Naive thymus-derived CD4-positive, alpha-beta T cell (primary cell): Measurements from ENCODE around the gene VPS13D. TPM values are rescaled to one million over a fixed set of nuclear protein-coding genes. Genes with fewer than 3 reads are reported as not detected.

Experiments
- ATAC-seq: fragments of 150-1000 bp; cut with Tn5 transposase; 2 replicates; pipeline ENCODE4 v1.10.0; 2021; ENCODE audit warnings: mild to moderate bottlenecking, moderate library complexity
- CTCF ChIA-PET: fragments of 350-600 bp; sonication (Branson Sonifier 250); formaldehyde crosslinking; loops from one replicate; lab custom pipeline; 2021; ENCODE audit warnings: antibody characterized with exemption; lab: Charles Lee
- POLR2A ChIA-PET: fragments of 350-600 bp; sonication (Branson Sonifier 250); formaldehyde crosslinking; loops from one replicate; lab custom pipeline; 2021; ENCODE audit warnings: antibody characterized with exemption, inconsistent platforms; lab: Charles Lee
- DNase-seq, 9 donors: peaks; one replicate each; pipeline versions ENCODE4 v3.0.0 to v3.0.0-alpha.2; 2020 to 2022; ENCODE audit warnings: mixed read lengths in 1 of 9
- H3K27ac ChIP-seq: one replicate; pipeline ENCODE4 v1.7.0; 2013; ENCODE audit warnings: mild to moderate bottlenecking, low read depth, low read length, moderate library complexity
- H3K27me3 ChIP-seq, 2 donors: one replicate each; pipeline ENCODE4 v1.7.0; 2013; ENCODE audit warnings: low read length in 2 of 2, mild to moderate bottlenecking in 2 of 2, moderate library complexity in 2 of 2; ENCODE audit not compliant: control insufficient read depth in 2 of 2, insufficient read depth in 2 of 2
- H3K36me3 ChIP-seq, 3 experiments: 1 replicate in 2 of 3; 2 replicates in 1 of 3; pipeline ENCODE4 v1.7.0; 2013; ENCODE audit warnings: low read length in 3 of 3, mild to moderate bottlenecking in 3 of 3, moderate library complexity in 1 of 3; ENCODE audit not compliant: insufficient read depth in 3 of 3, control insufficient read depth in 2 of 3
- H3K4me1 ChIP-seq, 2 donors: one replicate each; pipeline ENCODE4 v1.7.0; 2013; ENCODE audit warnings: low read length in 2 of 2, mild to moderate bottlenecking in 2 of 2, moderate library complexity in 1 of 2; ENCODE audit not compliant: control insufficient read depth in 2 of 2, insufficient read depth in 2 of 2
- H3K4me3 ChIP-seq: 2 replicates; pipeline ENCODE4 v1.7.0; 2013; ENCODE audit warnings: mild to moderate bottlenecking, low read length
- H3K9me3 ChIP-seq, 3 experiments: 1 replicate in 2 of 3; 2 replicates in 1 of 3; pipeline ENCODE4 v1.7.0; 2013; ENCODE audit warnings: low read length in 3 of 3; ENCODE audit not compliant: control insufficient read depth in 2 of 3
- H3K27ac Mint-ChIP-seq, 9 donors: one replicate each; pipeline ENCODE4 v1.8.0; 2020 to 2022; ENCODE audit warnings: mixed read lengths in 9 of 9, mild to moderate bottlenecking in 8 of 9, moderate library complexity in 5 of 9, inconsistent platforms in 2 of 9
- H3K27me3 Mint-ChIP-seq, 5 donors: one replicate each; pipeline ENCODE4 v1.8.0; 2021 to 2022; ENCODE audit warnings: mixed read lengths in 5 of 5, mild to moderate bottlenecking in 1 of 5
- H3K36me3 Mint-ChIP-seq, 5 donors: one replicate each; pipeline ENCODE4 v1.8.0; 2020 to 2022; ENCODE audit warnings: mixed read lengths in 5 of 5, mild to moderate bottlenecking in 3 of 5, inconsistent platforms in 1 of 5
- H3K4me1 Mint-ChIP-seq, 7 donors: one replicate each; pipeline ENCODE4 v1.8.0; 2020 to 2022; ENCODE audit warnings: mixed read lengths in 7 of 7, mild to moderate bottlenecking in 3 of 7, inconsistent platforms in 1 of 7
- H3K4me3 Mint-ChIP-seq, 10 donors: one replicate each; pipeline ENCODE4 v1.8.0; 2020 to 2022; ENCODE audit warnings: mild to moderate bottlenecking in 10 of 10, mixed read lengths in 10 of 10, moderate library complexity in 6 of 10, inconsistent platforms in 2 of 10
- H3K9me3 Mint-ChIP-seq, 11 donors: one replicate each; pipeline ENCODE4 v1.8.0; 2020 to 2022; ENCODE audit warnings: mixed read lengths in 11 of 11, mild to moderate bottlenecking in 4 of 11, inconsistent platforms in 1 of 11, moderate library complexity in 1 of 11
- intact Hi-C, 2 donors: fragments of 100-400 bp; cut with micrococcal nuclease; formaldehyde crosslinking; loops; one replicate each; pipeline ENCODE4 v1.15.1; 2023
- polyA plus RNA-seq, 2 donors: library from polyadenylated mRNA; unstranded; fragments of 300-500 nt; fragmentation: Illumina TruSeq; gene quantifications; one replicate each; pipeline ENCODE4 v1.2.3, GENCODE V29; 2021
- total RNA-seq, 6 experiments: library from RNA in 5 of 6; stranded (reverse) in 5 of 6; gene quantifications; 1 replicate in 5 of 6; 2 replicates in 1 of 6; pipeline ENCODE4 v1.2.3 and lab custom pipeline; 2021 to 2026

The VPS13D gene
- total and polyA plus RNA-seq, 7 experiments from 2014 or later = 6.5 to 94.4 (median 73.2) TPM

DNA sequence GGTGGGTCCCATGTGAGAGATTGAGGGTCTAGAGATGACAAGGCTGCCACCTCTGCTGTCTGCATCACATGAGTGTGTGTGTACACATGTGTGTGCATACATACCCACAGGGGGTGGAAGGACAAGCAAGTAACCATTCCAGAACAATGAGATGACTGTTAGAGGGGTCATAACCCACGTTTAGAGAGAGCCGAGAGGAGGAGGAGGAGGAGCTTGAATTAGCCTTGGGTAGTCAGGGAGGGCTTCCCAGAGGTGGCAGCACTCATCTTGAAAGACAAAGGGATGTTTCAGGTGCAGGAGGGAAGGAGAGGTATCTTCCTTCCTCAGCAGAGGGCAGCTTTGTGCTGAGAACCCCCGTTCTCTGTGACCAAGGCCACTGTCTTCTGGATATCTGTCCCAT lies 41.7 kb upstream of the VPS13D start:
- H3K36me3 Mint-ChIP-seq = peaks cover 0 to 33% (median 12%) of the 10 kb centered on the region in 5 donors
- H3K9me3 ChIP-seq = no peaks in the 10 kb centered on the region
- H3K4me1 Mint-ChIP-seq = peaks cover 24 to 65% (median 34%) of the 10 kb centered on the region in 7 donors
- no peaks in the 10 kb centered on the region for H3K27me3 Mint-ChIP-seq
- H3K4me3 Mint-ChIP-seq = no peak overlapping the region
- peak overlapping the region in 6 of 9 donors; percentile 37 to 93 (median 70) for H3K27ac Mint-ChIP-seq
- H3K27me3 ChIP-seq = no peaks in the 10 kb centered on the region
- DNase-seq (no peak), ATAC-seq (no peak)
- H3K9me3 Mint-ChIP-seq = no peaks in the 10 kb centered on the region
- H3K4me3 ChIP-seq = no peak overlapping the region
- H3K27ac ChIP-seq = no peak overlapping the region
- peaks cover 8 to 19% of the 10 kb centered on the region in 2 donors for H3K4me1 ChIP-seq
- ChIA-PET CTCF (no interaction called here), POLR2A (interaction anchor here (0.8 to 1.1 kb wide), 2 partner anchors 8 to 23 kb away, joined by 3 to 4 read pairs; no protein-coding TSS in a partner anchor)
- H3K36me3 ChIP-seq = peaks cover 0 to 48% (median 4%) of the 10 kb centered on the region in 3 experiments
- intact Hi-C loops = no loop called here

GRCh38 chr1:12188657-12189327 lies 41.0 kb upstream of the VPS13D start:
- ChIA-PET POLR2A (interaction anchor here (0.8 to 1.1 kb wide), 2 partner anchors 9 to 23 kb away, joined by 3 to 4 read pairs; no protein-coding TSS in a partner anchor), CTCF (interaction anchor here (0.9 kb wide), 1 partner anchor 11 kb away, joined by 3 read pairs; no protein-coding TSS in a partner anchor)
- Histone ChIP-seq H3K4me1 (peaks cover 8 to 17% of the 10 kb centered on the region in 2 donors), H3K27me3 (no peaks in the 10 kb centered on the region), H3K9me3 (no peaks in the 10 kb centered on the region), H3K36me3 (peaks cover 2 to 55% (median 6%) of the 10 kb centered on the region in 3 experiments), H3K27ac (no peak overlapping the region), H3K4me3 (no peak overlapping the region)
- DNase-seq (no peak), ATAC-seq (no peak)
- Mint-ChIP-seq H3K27ac (peak overlapping the region in 4 of 9 donors; percentile 3 to 77 (median 33)), H3K4me3 (no peak overlapping the region), H3K27me3 (no peaks in the 10 kb centered on the region), H3K4me1 (peaks cover 19 to 62% (median 27%) of the 10 kb centered on the region in 7 donors), H3K9me3 (no peaks in the 10 kb centered on the region), H3K36me3 (peaks cover under 1 to 34% (median 14%) of the 10 kb centered on the region in 5 donors)
- intact Hi-C loops = no loop called here

DNA sequence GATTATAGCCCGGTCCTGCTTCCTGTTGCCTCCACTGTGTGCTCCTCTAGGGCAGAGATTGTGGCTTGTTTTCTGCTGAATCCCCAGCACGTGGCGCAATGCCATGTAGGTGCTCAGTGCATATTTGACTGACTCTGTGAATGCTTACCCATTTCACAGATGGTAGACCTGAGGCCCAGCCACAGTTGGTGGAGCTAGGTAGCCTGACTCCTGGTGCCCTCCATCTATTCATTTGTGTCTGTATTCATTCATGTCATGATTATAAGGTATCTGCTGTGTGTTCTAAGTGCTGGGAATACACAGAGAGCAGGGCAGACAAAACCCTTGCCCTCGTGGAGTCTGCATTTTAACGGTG lies 40.5 kb upstream of the VPS13D start:
- H3K4me3 Mint-ChIP-seq = no peak overlapping the region
- Histone ChIP-seq H3K36me3 (peaks cover 5 to 60% (median 7%) of the 10 kb centered on the region in 3 experiments), H3K4me1 (peaks cover 8 to 13% of the 10 kb centered on the region in 2 donors), H3K4me3 (no peak overlapping the region), H3K27me3 (no peaks in the 10 kb centered on the region), H3K9me3 (no peaks in the 10 kb centered on the region), H3K27ac (no peak overlapping the region)
- peaks cover 15 to 62% (median 22%) of the 10 kb centered on the region in 7 donors for H3K4me1 Mint-ChIP-seq
- CTCF ChIA-PET = interaction anchor here (0.9 kb wide), 1 partner anchor 11 kb away, joined by 3 read pairs; no protein-coding TSS in a partner anchor
- intact Hi-C loops = no loop called here
- H3K27me3 Mint-ChIP-seq = no peaks in the 10 kb centered on the region
- H3K36me3 Mint-ChIP-seq = peaks cover 5 to 39% (median 16%) of the 10 kb centered on the region in 5 donors
- ATAC-seq = no peak
- POLR2A ChIA-PET = no interaction called here
- DNase-seq = no peak
- peak overlapping the region in 7 of 9 donors; percentile 3 to 86 (median 31) for H3K27ac Mint-ChIP-seq
- H3K9me3 Mint-ChIP-seq = no peaks in the 10 kb centered on the region

DNA sequence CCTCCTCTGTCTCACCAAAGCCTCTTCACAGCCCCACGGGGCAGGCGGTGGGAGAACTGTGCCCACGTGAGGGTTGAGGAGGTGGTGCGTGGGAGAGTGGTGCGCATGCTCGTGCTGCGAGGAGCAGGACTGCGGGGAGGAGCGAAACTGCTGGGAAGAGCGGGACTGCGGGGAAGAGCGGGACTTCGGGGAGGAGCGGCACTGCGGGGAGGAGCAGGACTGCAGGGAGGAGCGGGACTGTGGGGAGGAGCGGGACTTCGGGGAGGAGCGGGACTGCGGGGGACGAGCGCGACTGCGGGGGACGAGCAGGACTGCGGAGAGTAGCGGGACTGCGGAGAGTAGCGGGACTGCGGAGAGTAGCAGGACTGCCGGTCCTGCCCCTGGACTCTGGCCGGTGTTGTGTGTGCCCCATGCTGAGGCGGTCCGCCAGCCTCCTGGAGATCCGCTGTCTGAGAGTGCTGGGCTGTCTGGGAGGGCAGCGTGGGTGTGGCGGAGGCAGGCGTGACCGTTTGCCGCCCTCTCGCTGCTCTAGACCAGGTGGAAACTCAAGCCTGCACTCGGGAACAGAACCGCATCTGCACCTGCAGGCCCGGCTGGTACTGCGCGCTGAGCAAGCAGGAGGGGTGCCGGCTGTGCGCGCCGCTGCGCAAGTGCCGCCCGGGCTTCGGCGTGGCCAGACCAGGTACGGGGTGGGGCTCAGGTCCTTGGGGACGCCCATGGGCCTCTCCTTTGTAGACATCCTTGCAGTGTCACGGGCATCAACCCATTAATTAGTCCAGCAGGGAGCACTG lies 38.4 kb upstream of the VPS13D start:
- ChIA-PET POLR2A (interaction anchor here (1.7 kb wide), 1 partner anchor 12 kb away, joined by 5 read pairs; no protein-coding TSS in a partner anchor), CTCF (interaction anchor here (1.1 to 1.2 kb wide), 3 partner anchors 18 to 69 kb away, joined by 3 to 4 read pairs (median 3); no protein-coding TSS in a partner anchor)
- Histone ChIP-seq H3K4me3 (no peak overlapping the region), H3K27me3 (no peaks in the 10 kb centered on the region), H3K36me3 (peaks cover 7 to 75% (median 16%) of the 10 kb centered on the region in 3 experiments), H3K9me3 (no peaks in the 10 kb centered on the region), H3K27ac (no peak overlapping the region), H3K4me1 (peaks cover 0 to 6% of the 10 kb centered on the region in 2 donors)
- Mint-ChIP-seq H3K27me3 (no peaks in the 10 kb centered on the region), H3K4me3 (no peak overlapping the region), H3K4me1 (peaks cover 4 to 68% (median 18%) of the 10 kb centered on the region in 7 donors), H3K36me3 (peaks cover 8 to 48% (median 21%) of the 10 kb centered on the region in 5 donors), H3K27ac (peak overlapping the region in 2 of 9 donors; percentile 29 to 38), H3K9me3 (no peaks in the 10 kb centered on the region)
- DNase-seq (no peak), ATAC-seq (no peak)
- intact Hi-C loops = no loop called here

DNA sequence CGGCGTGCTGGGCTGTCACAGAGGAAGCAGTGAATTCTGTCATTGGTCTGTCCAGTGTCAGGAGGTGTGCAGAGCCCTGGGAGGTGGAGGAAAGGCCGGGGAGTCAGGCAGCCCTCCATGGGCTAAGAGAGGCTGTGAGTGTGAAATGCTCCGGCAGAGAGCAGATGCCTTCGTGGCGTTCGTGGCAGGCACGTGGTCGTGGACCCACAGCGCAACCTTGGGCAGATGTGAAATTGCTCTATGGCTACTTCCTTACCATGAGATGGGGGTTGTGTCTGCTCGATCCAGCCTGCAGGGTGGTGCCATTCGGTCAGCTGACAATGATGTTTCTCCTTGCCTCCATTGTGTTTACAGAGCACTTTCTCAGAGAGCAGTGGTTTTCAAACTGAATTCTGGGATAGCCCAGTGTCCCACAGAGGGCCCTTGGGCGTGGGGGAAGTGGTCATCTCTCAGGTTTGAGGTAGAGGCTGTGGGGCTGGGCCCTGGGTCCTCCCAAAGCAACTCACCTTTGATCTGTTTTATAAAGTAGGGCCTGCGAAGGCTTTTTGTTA lies 35.1 kb upstream of the VPS13D start:
- CTCF ChIA-PET = interaction anchor here (3.4 kb wide), 1 partner anchor 70 kb away, joined by 35 read pairs; no protein-coding TSS in a partner anchor
- DNase-seq = no peak
- H3K27me3 Mint-ChIP-seq = no peaks in the 10 kb centered on the region
- no peaks in the 10 kb centered on the region for H3K9me3 ChIP-seq
- H3K36me3 Mint-ChIP-seq = peaks cover 8 to 37% (median 16%) of the 10 kb centered on the region in 5 donors
- intact Hi-C loops = loop anchor here in 1 of 2 donors (2.0 kb wide), 1 partner anchor 16 kb away; no protein-coding TSS in a partner anchor
- no peaks in the 10 kb centered on the region for H3K4me1 ChIP-seq
- H3K27ac Mint-ChIP-seq = peak overlapping the region; percentile 34 to 66 (median 55)
- H3K27ac ChIP-seq = no peak overlapping the region
- no peak overlapping the region for H3K4me3 ChIP-seq
- H3K27me3 ChIP-seq = no peaks in the 10 kb centered on the region
- peaks cover 0 to 48% (median 2%) of the 10 kb centered on the region in 7 donors for H3K4me1 Mint-ChIP-seq
- H3K4me3 Mint-ChIP-seq = no peak overlapping the region
- H3K9me3 Mint-ChIP-seq = no peaks in the 10 kb centered on the region
- ATAC-seq = no peak
- POLR2A ChIA-PET = no interaction called here
- peaks cover 7 to 75% (median 16%) of the 10 kb centered on the region in 3 experiments for H3K36me3 ChIP-seq

DNA sequence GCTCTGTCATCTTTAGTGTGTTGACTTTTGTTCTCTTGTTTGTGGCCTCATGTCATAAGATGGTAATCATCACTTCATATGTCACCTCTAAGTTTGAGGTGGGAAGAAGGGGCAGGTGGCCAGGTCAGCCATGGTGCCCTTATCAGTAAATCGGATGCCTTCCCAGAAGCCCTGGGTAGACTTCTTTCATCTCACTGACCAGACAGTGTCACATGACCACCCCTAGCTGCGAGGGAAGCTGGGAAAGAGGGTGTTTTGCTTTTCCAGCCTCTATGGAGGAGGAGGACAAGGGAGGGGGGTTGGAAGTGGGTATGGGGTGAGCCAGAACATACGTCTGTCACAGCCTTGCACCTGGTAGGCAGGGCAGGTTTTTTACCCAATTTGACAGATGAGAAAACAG lies 34.4 kb upstream of the VPS13D start:
- ATAC-seq = no peak
- Mint-ChIP-seq H3K27ac (peak overlapping the region in 8 of 9 donors; percentile 38 to 69 (median 60)), H3K9me3 (no peaks in the 10 kb centered on the region), H3K4me1 (peaks cover 0 to 44% (median 0%) of the 10 kb centered on the region in 7 donors), H3K27me3 (no peaks in the 10 kb centered on the region), H3K36me3 (peaks cover 8 to 34% (median 15%) of the 10 kb centered on the region in 5 donors), H3K4me3 (no peak overlapping the region)
- Histone ChIP-seq H3K4me3 (no peak overlapping the region), H3K9me3 (no peaks in the 10 kb centered on the region), H3K4me1 (no peaks in the 10 kb centered on the region), H3K27ac (no peak overlapping the region), H3K27me3 (no peaks in the 10 kb centered on the region), H3K36me3 (peaks cover 7 to 77% (median 16%) of the 10 kb centered on the region in 3 experiments)
- ChIA-PET CTCF (interaction anchor here (3.4 kb wide), 1 partner anchor 71 kb away, joined by 35 read pairs; no protein-coding TSS in a partner anchor), POLR2A (interaction anchor here (1.1 kb wide), 1 partner anchor 60 kb away, joined by 3 read pairs; no protein-coding TSS in a partner anchor)
- DNase-seq = no peak
- intact Hi-C loops = loop anchor here in 1 of 2 donors (2.0 kb wide), 1 partner anchor 17 kb away; no protein-coding TSS in a partner anchor
